HEK293 (cell line): ENCODE data around the gene ADCY1.

ENCODE experiments used
- CTCF ChIA-PET: fragments of 350-600 bp; formaldehyde crosslinking; extraction: SDS; loops from one replicate; lab custom pipeline; 2021; ENCODE audit warnings: antibody characterized with exemption; lab: Yijun Ruan, JAX
- POLR2A ChIA-PET: fragments of 300-600 bp; formaldehyde crosslinking; extraction: SDS; loops from one replicate; lab custom pipeline; 2020; ENCODE audit warnings: antibody characterized with exemption, inconsistent platforms; lab: Yijun Ruan, JAX
- H3K27ac ChIP-seq: fragments of 200-500 bp; sonication (Bioruptor generic); 2 replicates; pipeline ENCODE4 v1.5.1; 2014; ENCODE audit warnings: low read depth, low read length, control low read depth, inconsistent platforms; ENCODE audit errors: extremely low read depth
- H3K36me3 ChIP-seq, 2 experiments: fragments of 200-500 bp in 1 of 2; sonication (Bioruptor generic) in 1 of 2; 1 replicate in 1 of 2; 2 replicates in 1 of 2; pipeline ENCODE4 v1.5.1; 2014 to 2017; ENCODE audit warnings: inconsistent platforms in 2 of 2, low read length in 2 of 2; ENCODE audit not compliant: control insufficient read depth in 2 of 2, insufficient read depth in 1 of 2
- H3K4me1 ChIP-seq: fragments of 200-500 bp; sonication (Bioruptor generic); 2 replicates; pipeline ENCODE4 v1.5.1; 2014; ENCODE audit warnings: mild to moderate bottlenecking, low read length, inconsistent platforms; ENCODE audit not compliant: control insufficient read depth, insufficient read depth
- H3K4me3 ChIP-seq: 2 replicates; pipeline ENCODE4 v1.5.1; 2011; ENCODE audit warnings: low read depth, mild to moderate bottlenecking, control low read depth, low read length, moderate library complexity
- H3K9me3 ChIP-seq: fragments of 200-500 bp; sonication (Bioruptor generic); 2 replicates; pipeline ENCODE4 v1.5.1; 2014; ENCODE audit warnings: low read depth, low read length, inconsistent platforms; ENCODE audit not compliant: control insufficient read depth, insufficient read depth
- ELK4 ChIP-seq: IDR thresholded peaks from 2 replicates; pipeline ENCODE4 v1.6.1; 2011; ENCODE audit warnings: mild to moderate bottlenecking, low read depth, low read length, borderline replicate concordance
- GLI2 ChIP-seq: fragments of 450-650 bp; formaldehyde crosslinking; IDR thresholded peaks from 2 replicates; pipeline ENCODE4; 2017; ENCODE audit warnings: missing biosample characterization, missing genetic modification characterization, low read depth, borderline replicate concordance
- SP3 ChIP-seq: fragments of 450-650 bp; formaldehyde crosslinking; IDR thresholded peaks from 2 replicates; pipeline ENCODE4 v1.5.1; 2016; ENCODE audit warnings: missing biosample characterization, missing genetic modification characterization
- SP7 ChIP-seq: fragments of 450-650 bp; formaldehyde crosslinking; IDR thresholded peaks from 2 replicates; pipeline ENCODE4 v1.5.1; 2016; ENCODE audit warnings: missing biosample characterization, missing genetic modification characterization
- TSHZ1 ChIP-seq: fragments of 450-650 bp; formaldehyde crosslinking; IDR thresholded peaks from 2 replicates; pipeline ENCODE4 v1.5.1; 2016; ENCODE audit warnings: missing biosample characterization, missing genetic modification characterization, borderline replicate concordance
- ZBTB10 ChIP-seq: fragments of 450-650 bp; formaldehyde crosslinking; IDR thresholded peaks from 2 replicates; pipeline ENCODE4 v1.5.1; 2016; ENCODE audit warnings: missing biosample characterization, missing genetic modification characterization
- ZBTB49 ChIP-seq: fragments of 450-650 bp; formaldehyde crosslinking; IDR thresholded peaks from 2 replicates; pipeline ENCODE4 v1.5.1; 2016; ENCODE audit warnings: missing biosample characterization, missing genetic modification characterization, low read depth
- ZBTB7A ChIP-seq: fragments of 450-650 bp; formaldehyde crosslinking; IDR thresholded peaks from 2 replicates; pipeline ENCODE4 v1.5.1; 2016; ENCODE audit warnings: low read depth, missing biosample characterization, missing genetic modification characterization
- ZNF112 ChIP-seq: fragments of 450-650 bp; formaldehyde crosslinking; IDR thresholded peaks from 2 replicates; pipeline ENCODE4 v1.5.0; 2017; ENCODE audit warnings: missing biosample characterization, missing genetic modification characterization
- ZNF133 ChIP-seq: fragments of 450-650 bp; formaldehyde crosslinking; IDR thresholded peaks from 2 replicates; pipeline ENCODE4 v1.5.1; 2016; ENCODE audit warnings: missing biosample characterization, missing genetic modification characterization
- ZNF221 ChIP-seq: fragments of 450-650 bp; formaldehyde crosslinking; IDR thresholded peaks from 2 replicates; pipeline ENCODE4 v1.5.1; 2017; ENCODE audit warnings: missing biosample characterization, missing genetic modification characterization, borderline replicate concordance
- ZNF274 ChIP-seq, 2 experiments: fragments of 200-500 bp in 1 of 2; fragments of 450-650 bp in 1 of 2; sonication (Bioruptor generic) in 1 of 2; formaldehyde crosslinking in 1 of 2; IDR thresholded peaks; 2 replicates each; pipeline versions ENCODE4 v1.5.1 to v1.6.1; 2014 to 2016; ENCODE audit warnings: borderline replicate concordance in 1 of 2, inconsistent platforms in 1 of 2, low read length in 1 of 2, missing biosample characterization in 1 of 2, missing genetic modification characterization in 1 of 2
- ZNF530 ChIP-seq: fragments of 450-650 bp; formaldehyde crosslinking; IDR thresholded peaks from 2 replicates; pipeline ENCODE4 v1.5.1; 2016; ENCODE audit warnings: low read depth, missing biosample characterization, missing genetic modification characterization
- ZNF624 ChIP-seq: fragments of 450-650 bp; formaldehyde crosslinking; IDR thresholded peaks from 2 replicates; pipeline ENCODE4 v1.5.1; 2017; ENCODE audit warnings: missing biosample characterization, missing genetic modification characterization
- ZNF785 ChIP-seq: fragments of 450-650 bp; formaldehyde crosslinking; IDR thresholded peaks from 2 replicates; pipeline ENCODE4 v1.5.1; 2016; ENCODE audit warnings: missing biosample characterization, missing genetic modification characterization

Gene ADCY1

DNA sequence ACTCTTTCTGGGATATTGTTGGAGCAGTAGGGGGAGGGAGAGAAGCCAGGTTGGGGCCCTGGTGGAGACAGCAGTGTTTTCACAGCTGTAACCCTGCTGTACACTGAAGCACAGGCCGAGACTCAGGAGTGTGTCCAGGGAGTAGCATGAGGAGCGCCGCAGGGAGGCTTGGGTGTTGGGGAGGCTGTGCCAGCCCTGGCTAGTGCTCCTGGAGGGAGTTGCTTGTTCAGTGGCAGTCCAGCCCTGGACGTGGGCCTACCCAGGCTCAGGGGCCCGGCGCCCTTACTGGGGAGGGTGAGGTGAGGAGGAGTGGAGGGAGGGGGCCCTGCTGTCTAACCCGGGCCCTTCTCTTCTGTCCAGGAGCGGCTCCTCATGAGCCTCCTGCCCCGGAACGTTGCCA is 35.9 kb downstream of the ADCY1 start:
- H3K4me1 ChIP-seq: no peaks in the 10 kb centered on the region
- no peaks in the 10 kb centered on the region for H3K9me3 ChIP-seq
- no peak for TF ChIP-seq ZNF133 (tag by site-specific recombination)
- no peak for TF ChIP-seq ZNF112 (tag by site-specific recombination)
- no peak for TF ChIP-seq ZNF785 (tag by site-specific recombination)
- TF ChIP-seq ZNF530 (tag by site-specific recombination): no peak
- TF ChIP-seq ZBTB7A (tag by site-specific recombination): no peak
- no peak for TF ChIP-seq ZNF274 (IDR thresholded peaks at IDR 0.05; ENCODE audit: low read length)
- no peak for TF ChIP-seq ZNF274 (tag by site-specific recombination; IDR thresholded peaks at IDR 0.05; ENCODE audit: borderline replicate concordance)
- no peak for TF ChIP-seq TSHZ1 (tag by site-specific recombination)
- no peak for TF ChIP-seq ZBTB49 (tag by site-specific recombination)
- no peak for TF ChIP-seq ZNF221
- TF ChIP-seq ELK4: no peak
- TF ChIP-seq ZNF624: no peak
- no peak for TF ChIP-seq GLI2 (tag by site-specific recombination)
- TF ChIP-seq ZBTB10 (tag by site-specific recombination): no peak
- no peak for TF ChIP-seq SP7 (tag by site-specific recombination)
- no peak for TF ChIP-seq SP3 (tag by site-specific recombination)
- POLR2A ChIA-PET: no interaction called here
- peaks cover 0 to 4% of the 10 kb centered on the region in 2 experiments; a peak in 2 of 3 replicates for H3K36me3 ChIP-seq
- H3K27ac ChIP-seq: no peak overlapping the region
- CTCF ChIA-PET: no interaction called here
- H3K4me3 ChIP-seq: no peak overlapping the region
